K562 (cell line): Measurements from ENCODE around the gene PTPRG. TPM values are rescaled to one million over a fixed set of nuclear protein-coding genes. Genes with fewer than 3 reads are reported as not detected.

Experiments used
- ATAC-seq: fragments of 200-7000 bp; cut with Tn5 transposase; 3 replicates; pipeline ENCODE4 v1.9.1; 2020; ENCODE audit warnings: moderate library complexity
- BruUV-seq: library from RNA; stranded (reverse); fragments of 400-500 nt; replicated peaks from 2 replicates; lab custom pipeline; 2021; lab: Mats Ljungman, UMichigan
- CTCF ChIA-PET: fragments of 300-600 bp; formaldehyde crosslinking; extraction: SDS; loops from one replicate; lab custom pipeline; 2021; ENCODE audit warnings: low intra/inter-chr PET ratio; lab: Yijun Ruan, JAX
- POLR2A ChIA-PET: fragments of 300-600, 350-650 bp; sonication (Branson Sonifier 250); formaldehyde crosslinking; extraction: SDS; loops from one replicate; lab custom pipeline; 2021; ENCODE audit warnings: antibody characterized with exemption, inconsistent platforms; lab: Yijun Ruan, JAX
- DNase-seq, 4 experiments: peaks; one replicate each; pipeline versions ENCODE4 v3.0.0 to v3.0.0-alpha.2; 2011 to 2018; ENCODE audit warnings: low spot score in 3 of 4, mixed read lengths in 3 of 4; ENCODE audit errors: extremely low read depth in 1 of 4
- FAIRE-seq: peaks from 2 replicates; lab custom pipeline; 2011; peaks lifted over from hg19 to GRCh38; lab: Jason Lieb, UNC
- H2AFZ ChIP-seq: 2 replicates; pipeline ENCODE4 v1.6.0; 2011; ENCODE audit warnings: low read depth, low read length, control low read depth, inconsistent platforms
- H3K27ac ChIP-seq: fragments of 200-600 bp; 3 replicates; pipeline ENCODE4 v1.8.0; 2011; ENCODE audit warnings: low read depth, mild to moderate bottlenecking, control low read depth, inconsistent platforms, low read length, moderate library complexity, mixed read lengths; ENCODE audit errors: extremely low read depth
- H3K27me3 ChIP-seq, 2 experiments: fragments of 300-600 bp in 1 of 2; 2 replicates in 1 of 2; 3 replicates in 1 of 2; pipeline versions ENCODE4 v1.6.0 to v1.8.0; 2011; ENCODE audit warnings: inconsistent platforms in 2 of 2, low read length in 2 of 2, mild to moderate bottlenecking in 1 of 2, mixed read lengths in 1 of 2, moderate library complexity in 1 of 2; ENCODE audit not compliant: control insufficient read depth in 2 of 2, insufficient read depth in 2 of 2
- H3K36me3 ChIP-seq: fragments of 300-600 bp; 3 replicates; pipeline ENCODE4 v1.8.0; 2011; ENCODE audit warnings: mild to moderate bottlenecking, low read length, inconsistent platforms; ENCODE audit not compliant: control insufficient read depth, insufficient read depth
- H3K4me1 ChIP-seq, 2 experiments: fragments of 200-600 bp in 1 of 2; replicated peaks in 1 of 2; 2 replicates in 1 of 2; 3 replicates in 1 of 2; pipeline versions ENCODE4 v1.5.1 to v1.8.0; 2011; ENCODE audit warnings: inconsistent platforms in 2 of 2, low read length in 2 of 2, mild to moderate bottlenecking in 1 of 2, mixed read lengths in 1 of 2, moderate library complexity in 1 of 2; ENCODE audit not compliant: control insufficient read depth in 2 of 2, insufficient read depth in 2 of 2
- H3K4me2 ChIP-seq: 2 replicates; pipeline ENCODE4 v1.6.1; 2011; ENCODE audit warnings: low read length, control low read depth, inconsistent platforms, mixed read lengths; ENCODE audit not compliant: insufficient read depth
- H3K4me3 ChIP-seq: fragments of 200-600 bp; sonication (generic), shearing (Covaris generic); 2 replicates; pipeline ENCODE4 v1.5.1; 2016; ENCODE audit warnings: control low read depth, inconsistent platforms
- H3K79me2 ChIP-seq: fragments of 200-600 bp; 3 replicates; pipeline ENCODE4 v1.8.0; 2011; ENCODE audit warnings: low read length, inconsistent platforms; ENCODE audit not compliant: control insufficient read depth, insufficient read depth
- H3K9ac ChIP-seq, 2 experiments: 2 replicates each; pipeline versions ENCODE4 v1.6.0 to v1.6.1; 2011; ENCODE audit warnings: low read depth in 2 of 2, low read length in 2 of 2, control low read depth in 1 of 2, inconsistent platforms in 1 of 2, mild to moderate bottlenecking in 1 of 2, mixed read lengths in 1 of 2; ENCODE audit not compliant: insufficient read depth in 1 of 2
- H3K9me1 ChIP-seq: one replicate; pipeline ENCODE4 v1.6.0; 2011; ENCODE audit warnings: inconsistent platforms, mild to moderate bottlenecking, low read length, moderate library complexity; ENCODE audit not compliant: control insufficient read depth, insufficient read depth
- H3K9me3 ChIP-seq: replicated peaks from 2 replicates; pipeline ENCODE4 v1.5.1; 2011; ENCODE audit warnings: low read depth, low read length, inconsistent platforms; ENCODE audit not compliant: control insufficient read depth, insufficient read depth
- H4K20me1 ChIP-seq: replicated peaks from 2 replicates; pipeline ENCODE4 v1.6.1; 2011; ENCODE audit warnings: low read length, inconsistent platforms, mixed read lengths; ENCODE audit not compliant: control insufficient read depth, insufficient read depth
- BRD4 ChIP-seq: fragments of 200-600 bp; sonication (generic); IDR thresholded peaks from 2 replicates; pipeline ENCODE4 v1.6.1; 2017; ENCODE audit warnings: inconsistent platforms
- HMG20B ChIP-seq: fragments of 250-450 bp; sonication (Bioruptor Pico); IDR thresholded peaks from 2 replicates; pipeline ENCODE4 v1.5.0; 2021; ENCODE audit warnings: mild to moderate bottlenecking
- NFYB ChIP-seq: IDR thresholded peaks from 2 replicates; pipeline ENCODE4 v1.6.1; 2011; ENCODE audit warnings: mild to moderate bottlenecking, moderate library complexity; ENCODE audit not compliant: insufficient read length; ENCODE audit errors: extremely low read depth
- POLR2A ChIP-seq: fragments of 450-650 bp; conservative IDR thresholded peaks from 2 replicates; pipeline ENCODE4 v1.6.1; 2016
- PTBP1 ChIP-seq: fragments of 200-400 bp; formaldehyde crosslinking; IDR thresholded peaks from 2 replicates; pipeline ENCODE4 v1.6.1; 2017; ENCODE audit warnings: low read depth, low read length
- SMARCC2 ChIP-seq: fragments of 450-650 bp; IDR thresholded peaks from 2 replicates; pipeline ENCODE4 v1.6.1; 2017; ENCODE audit warnings: antibody characterized with exemption, moderate library complexity, mild to moderate bottlenecking, low read depth
- ZNF561 ChIP-seq: fragments of 450-650 bp; formaldehyde crosslinking; conservative IDR thresholded peaks from 2 replicates; pipeline ENCODE4 v1.4.0; 2020; ENCODE audit warnings: mild to moderate bottlenecking, moderate library complexity
- WGBS: fragments of 100-300 bp; shearing (Covaris generic); methylation state at CpG from one replicate; pipeline ENCODE4 v1.1.6; 2016; ENCODE audit warnings: low coverage, mixed read lengths; ENCODE audit not compliant: insufficient coverage; ENCODE audit errors: missing lambda C conversion rate; 5-methylcytosine and 5-hydroxymethylcytosine counted together
- in situ Hi-C: fragments of 300-500 bp; cut with MboI; formaldehyde crosslinking; loops from 4 replicates; pipeline ENCODE4 v1.15.0; 2018; ENCODE audit warnings: inconsistent platforms, mixed read lengths
- intact Hi-C: fragments of 100-400 bp; cut with micrococcal nuclease; formaldehyde crosslinking; loops from 2 replicates; pipeline ENCODE4 v1.14.2; 2022
- polyA plus RNA-seq, 8 experiments: library from polyadenylated mRNA; depleted of rRNA in 4 of 8; stranded (reverse) in 5 of 8; unstranded in 3 of 8; fragments of >200 nt; fragmentation: Nextera tagmentation in 2 of 8; fragmentation: Illumina TruSeq in 1 of 8; extraction: Ambion mirVana in 2 of 8; extraction: Trizol in 1 of 8; gene quantifications; 2 replicates each; pipeline versions ENCODE4 v1.2.1 to v1.2.3, GENCODE V29; 2011 to 2014; ENCODE audit warnings: inconsistent platforms in 1 of 8, missing spikeins in 1 of 8
- total RNA-seq, 7 experiments: library from RNA; depleted of rRNA in 6 of 7; stranded (reverse); fragments of >200 nt in 6 of 7; fragmentation: Illumina TruSeq in 2 of 7; extraction: Trizol in 2 of 7; gene quantifications; 2 replicates each; pipeline versions ENCODE4 v1.2.1 to v1.2.3, GENCODE V29; 2011 to 2021; ENCODE audit warnings: low replicate concordance in 1 of 7

PTPRG gene
- total and polyA plus RNA-seq, 9 of the 15 experiments (the other 6 are each of a cell fraction or from before 2014, with no cell fraction given) = 0.16 TPM; not detected in 8

DNA sequence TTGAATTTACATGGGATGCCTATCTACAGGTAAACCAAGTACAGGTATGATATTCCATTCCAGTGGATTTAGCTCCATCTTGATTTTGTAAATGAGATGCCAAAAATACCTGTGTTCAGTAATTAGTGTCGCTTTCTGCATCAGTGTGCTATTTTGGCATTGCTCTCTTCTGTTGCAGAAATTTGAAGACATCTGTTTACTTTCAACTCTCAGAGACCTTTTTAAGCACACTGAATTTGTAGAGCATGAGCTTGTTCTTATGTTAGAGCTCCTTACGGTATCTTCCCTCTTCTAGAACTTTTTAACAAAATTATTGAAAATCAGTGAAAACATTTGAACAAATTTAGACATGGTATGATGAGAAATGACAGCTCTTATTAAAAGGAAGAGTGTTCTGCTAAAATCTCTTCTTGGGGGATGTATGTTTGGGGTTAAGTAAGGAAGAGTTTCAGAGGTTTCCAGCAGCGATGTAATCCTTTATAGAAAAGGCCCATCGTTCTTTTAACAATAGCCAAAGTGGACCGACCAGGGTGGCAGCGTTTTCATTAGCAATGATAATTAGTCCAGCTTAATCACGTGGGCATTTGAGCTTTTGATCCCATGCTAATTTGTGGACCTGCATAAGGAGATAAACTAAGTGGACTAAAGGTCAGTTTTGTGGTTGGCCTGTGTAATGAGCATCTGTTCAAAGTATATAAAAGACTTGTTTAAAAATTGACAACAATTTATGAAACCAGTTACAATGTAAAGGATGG is 385.4 kb downstream of the PTPRG start (continued):
- TF ChIP-seq HMG20B (CRISPR knock-in tag) (no peak), PTBP1 (no peak), NFYB (no peak), BRD4 (no peak), ZNF561 (no peak)

DNA sequence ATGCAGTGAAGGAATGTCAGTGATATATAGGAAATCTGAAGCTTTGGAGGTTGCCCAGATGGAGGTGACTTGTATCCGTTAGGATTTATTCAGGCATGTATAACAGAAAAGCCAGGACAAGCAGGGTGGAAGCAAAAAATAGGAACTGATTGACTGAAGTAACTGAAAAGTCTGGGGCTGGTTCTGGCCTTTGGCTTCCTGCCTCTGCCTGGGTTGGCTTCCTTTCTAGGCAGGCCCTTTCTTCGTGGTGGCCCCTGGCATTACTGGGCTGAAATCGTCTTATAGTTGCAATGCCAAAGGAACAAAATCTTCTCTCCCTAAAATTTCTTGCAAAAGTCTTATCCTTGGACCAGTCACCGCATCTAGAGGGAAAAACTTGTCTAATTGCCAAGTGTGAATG is 386.1 kb downstream of the PTPRG start:
- Histone ChIP-seq H3K27ac (no peak overlapping the region), H3K4me3 (no peak overlapping the region), H3K36me3 (no peaks in the 10 kb centered on the region), H3K9me3 (no peaks in the 10 kb centered on the region), H3K4me2 (no peak overlapping the region), H3K79me2 (no peaks in the 10 kb centered on the region), H3K9ac (no peak overlapping the region), H2AFZ (no peak overlapping the region), H4K20me1 (no peaks in the 10 kb centered on the region), H3K9me1 (no peaks in the 10 kb centered on the region), H3K4me1 (no peaks in the 10 kb centered on the region), H3K27me3 (no peaks in the 10 kb centered on the region)
- CTCF ChIA-PET = no interaction called here
- intact Hi-C loops = no loop called here
- in situ Hi-C loops = no loop called here
- POLR2A ChIA-PET = no interaction called here
- no TSS peak for BruUV-seq
- FAIRE-seq = no peak
- no peak for ATAC-seq
- 0% methylated on average over 4 of the region's 4 CpGs for WGBS
- no peak for DNase-seq
- TF ChIP-seq SMARCC2 (no peak), POLR2A (no peak)
